Trophoblast cell (in vitro differentiated cells and primary cell): Measurements from ENCODE around the gene PIH1D2.
A peak's percentile ranks its signal among the peaks of the same experiment; 100 is the strongest.

ENCODE experiments used
- DNase-seq, 2 donors: peaks; one replicate each; pipeline ENCODE4 v3.0.0-alpha.2; 2016
- H2AFZ ChIP-seq: 2 replicates; pipeline ENCODE4 v1.6.1; 2013; ENCODE audit warnings: low read length, moderate library complexity, mild to moderate bottlenecking; ENCODE audit not compliant: insufficient read depth, poor library complexity
- H2AK5ac ChIP-seq: 2 replicates; pipeline ENCODE4 v1.6.1; 2013; ENCODE audit warnings: mild to moderate bottlenecking, low read length
- H2BK120ac ChIP-seq: 2 replicates; pipeline ENCODE4 v1.6.1; 2013; ENCODE audit warnings: low read length, mild to moderate bottlenecking, moderate library complexity; ENCODE audit not compliant: insufficient read depth, poor library complexity
- H2BK12ac ChIP-seq: 2 replicates; pipeline ENCODE4 v1.6.1; 2013; ENCODE audit warnings: mild to moderate bottlenecking, low read length, moderate library complexity
- H2BK5ac ChIP-seq: 2 replicates; pipeline ENCODE4 v1.6.1; 2013; ENCODE audit warnings: low read length, low read depth, moderate library complexity, mild to moderate bottlenecking; ENCODE audit not compliant: poor library complexity
- H3K14ac ChIP-seq: 2 replicates; pipeline ENCODE4 v1.6.1; 2013; ENCODE audit warnings: mild to moderate bottlenecking, low read length
- H3K18ac ChIP-seq: 2 replicates; pipeline ENCODE4 v1.6.1; 2013; ENCODE audit warnings: mild to moderate bottlenecking, low read length
- H3K23ac ChIP-seq: 2 replicates; pipeline ENCODE4 v1.6.1; 2013; ENCODE audit warnings: low read length
- H3K27ac ChIP-seq: 2 replicates; pipeline ENCODE4 v1.5.1; 2013; ENCODE audit warnings: low read depth, mild to moderate bottlenecking, inconsistent platforms, low read length, moderate library complexity
- H3K27me3 ChIP-seq: 2 replicates; pipeline ENCODE4 v1.6.1; 2013; ENCODE audit warnings: inconsistent platforms, mild to moderate bottlenecking, low read length, moderate library complexity; ENCODE audit not compliant: insufficient read depth
- H3K36me3 ChIP-seq, 2 experiments: 1 replicate in 1 of 2; 2 replicates in 1 of 2; pipeline ENCODE4 v1.6.1; 2013; ENCODE audit warnings: low read length in 2 of 2, mild to moderate bottlenecking in 2 of 2, moderate library complexity in 1 of 2; ENCODE audit not compliant: insufficient read depth in 2 of 2, control insufficient read depth in 1 of 2
- H3K4ac ChIP-seq: 2 replicates; pipeline ENCODE4 v1.6.1; 2013; ENCODE audit warnings: low read depth, mild to moderate bottlenecking, low read length, moderate library complexity
- H3K4me1 ChIP-seq, 2 experiments: 1 replicate in 1 of 2; 2 replicates in 1 of 2; pipeline ENCODE4 v1.6.1; 2013; ENCODE audit warnings: low read length in 2 of 2, mild to moderate bottlenecking in 2 of 2, moderate library complexity in 1 of 2; ENCODE audit not compliant: insufficient read depth in 2 of 2, control insufficient read depth in 1 of 2
- H3K4me2 ChIP-seq: 2 replicates; pipeline ENCODE4 v1.6.1; 2013; ENCODE audit warnings: inconsistent platforms, mild to moderate bottlenecking, low read length, moderate library complexity
- H3K4me3 ChIP-seq: 2 replicates; pipeline ENCODE4 v1.5.1; 2013; ENCODE audit warnings: mild to moderate bottlenecking, low read depth, low read length, inconsistent platforms
- H3K79me1 ChIP-seq: one replicate; pipeline ENCODE4 v1.6.1; 2013; ENCODE audit warnings: low read length
- H3K79me2 ChIP-seq: 2 replicates; pipeline ENCODE4 v1.6.1; 2013; ENCODE audit warnings: low read length, mild to moderate bottlenecking; ENCODE audit not compliant: control insufficient read depth, insufficient read depth, poor library complexity
- H3K9ac ChIP-seq: 2 replicates; pipeline ENCODE4 v1.6.1; 2013; ENCODE audit warnings: mild to moderate bottlenecking, low read length
- H3K9me3 ChIP-seq: 2 replicates; pipeline ENCODE4 v1.6.1; 2013; ENCODE audit warnings: low read depth, mild to moderate bottlenecking, control low read depth, inconsistent platforms, low read length; ENCODE audit not compliant: insufficient read depth
- H4K12ac ChIP-seq: 2 replicates; pipeline ENCODE4 v1.6.1; 2013; ENCODE audit warnings: low read depth, mild to moderate bottlenecking, low read length, moderate library complexity
- H4K8ac ChIP-seq: 2 replicates; pipeline ENCODE4 v1.6.1; 2013; ENCODE audit warnings: low read depth, mild to moderate bottlenecking, low read length, moderate library complexity
- H4K91ac ChIP-seq: one replicate; pipeline ENCODE4 v1.6.1; 2013; ENCODE audit warnings: low read depth, mild to moderate bottlenecking, low read length, moderate library complexity
- WGBS: extraction: QIAGEN DNeasy Blood & Tissue Kit; methylation state at CpG from one replicate; pipeline ENCODE4 v1.1.7; 2013; ENCODE audit warnings: missing lambda C conversion rate; ENCODE audit not compliant: insufficient read length, insufficient coverage; ENCODE audit errors: extremely low coverage; 5-methylcytosine and 5-hydroxymethylcytosine counted together

PIH1D2 gene

DNA sequence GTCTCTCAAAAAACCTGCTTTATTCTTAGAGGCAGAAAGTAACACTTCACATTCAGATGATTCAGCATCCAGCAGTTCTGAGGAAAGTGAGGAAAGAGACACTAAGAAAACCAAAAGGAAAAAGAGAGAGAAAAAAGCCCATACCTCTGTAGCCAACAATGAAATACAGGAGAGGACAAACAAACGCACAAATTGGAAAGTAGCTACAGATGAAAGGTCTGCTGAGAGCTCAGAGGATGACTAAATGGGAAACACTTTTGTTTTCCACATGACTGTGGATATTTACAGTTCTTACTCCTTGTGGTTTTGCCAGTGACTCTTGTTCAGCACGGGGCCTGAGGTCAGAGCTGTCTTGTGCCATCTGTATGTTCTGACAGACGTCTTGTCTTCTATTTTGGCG, 8.9 kb upstream of the PIH1D2 start:
- Histone ChIP-seq H3K4ac (no peak overlapping the region), H4K91ac (no peak overlapping the region), H2AFZ (no peak overlapping the region), H3K4me3 (no peak overlapping the region), H2AK5ac (no peak overlapping the region), H3K79me1 (peaks cover 6% of the 10 kb centered on the region), H3K27me3 (no peaks in the 10 kb centered on the region), H2BK5ac (no peak overlapping the region), H3K23ac (no peak overlapping the region), H4K8ac (no peak overlapping the region), H3K4me2 (no peak overlapping the region), H3K18ac (no peak overlapping the region), H3K27ac (no peak overlapping the region), H2BK12ac (no peak overlapping the region), H2BK120ac (no peak overlapping the region), H3K14ac (no peak overlapping the region), H3K36me3 (peaks cover 10 to 29% of the 10 kb centered on the region in 2 experiments), H3K79me2 (peaks cover 12% of the 10 kb centered on the region), H3K9me3 (no peaks in the 10 kb centered on the region), H4K12ac (no peak overlapping the region), H3K9ac (no peak overlapping the region), H3K4me1 (peaks cover 0 to 6% of the 10 kb centered on the region in 2 experiments)
- DNase-seq: peak in 1 of 2 donors; percentile 13
- no CpG with 5 or more reads among the region's 4 CpGs for WGBS

- no peak overlapping the region for H3K23ac ChIP-seq
- no peak overlapping the region for H3K27ac ChIP-seq
- H3K4me1 ChIP-seq: no peaks in the 10 kb centered on the region
- H3K4me2 ChIP-seq: no peak overlapping the region
- H2AFZ ChIP-seq: no peak overlapping the region
- H3K36me3 ChIP-seq: peaks cover 4 to 20% of the 10 kb centered on the region in 2 experiments
- no peak overlapping the region for H2AK5ac ChIP-seq
- no peak overlapping the region for H3K9ac ChIP-seq
- no peaks in the 10 kb centered on the region for H3K27me3 ChIP-seq
- no peak overlapping the region for H3K18ac ChIP-seq
- no peak overlapping the region for H3K14ac ChIP-seq
- no peak overlapping the region for H3K4me3 ChIP-seq
- no peak for DNase-seq
- H4K12ac ChIP-seq: no peak overlapping the region
- no peak overlapping the region for H4K8ac ChIP-seq
- no peaks in the 10 kb centered on the region for H3K79me2 ChIP-seq
- no peak overlapping the region for H4K91ac ChIP-seq
- whole genome bisulfite sequencing: no CpG with 5 or more reads among the region's 1 CpG
- no peak overlapping the region for H2BK12ac ChIP-seq
- H3K79me1 ChIP-seq: no peaks in the 10 kb centered on the region
- H3K4ac ChIP-seq: no peak overlapping the region
- H2BK120ac ChIP-seq: no peak overlapping the region
- H3K9me3 ChIP-seq: no peaks in the 10 kb centered on the region
- H2BK5ac ChIP-seq: no peak overlapping the region
Observed at GRCh38 chr11:112062923-112063322, 10.9 kb downstream of the PIH1D2 start.

DNA sequence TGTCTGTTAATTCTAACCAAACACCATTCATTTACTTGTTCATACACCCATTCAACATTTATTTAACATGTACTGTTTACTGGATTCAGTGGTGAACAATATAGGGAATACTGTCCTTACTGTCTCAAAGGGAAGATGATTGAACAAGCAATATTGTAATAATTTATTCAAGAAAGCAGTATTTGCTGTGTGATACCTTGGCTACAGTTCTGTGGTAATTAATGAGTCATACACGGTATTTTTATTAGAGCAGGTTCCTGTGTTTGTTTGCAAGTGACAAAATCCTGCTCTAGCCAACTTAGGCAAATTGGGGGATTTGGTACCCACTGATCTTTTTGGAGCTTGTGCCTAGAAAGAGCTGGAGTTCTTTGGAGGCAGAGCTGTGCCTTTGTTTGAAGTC, 15.7 kb downstream of the PIH1D2 start:
- H3K4me2 ChIP-seq: no peak overlapping the region
- H3K9me3 ChIP-seq: no peaks in the 10 kb centered on the region
- H3K27me3 ChIP-seq: no peaks in the 10 kb centered on the region
- no peak overlapping the region for H2AFZ ChIP-seq
- H3K27ac ChIP-seq: no peak overlapping the region
- no peak overlapping the region for H4K91ac ChIP-seq
- H3K79me2 ChIP-seq: no peaks in the 10 kb centered on the region
- no peak overlapping the region for H2BK5ac ChIP-seq
- no peak overlapping the region for H2BK12ac ChIP-seq
- no peak overlapping the region for H2AK5ac ChIP-seq
- peaks cover 11 to 20% of the 10 kb centered on the region in 2 experiments for H3K36me3 ChIP-seq
- WGBS: no CpG with 5 or more reads among the region's 1 CpG
- H4K12ac ChIP-seq: no peak overlapping the region
- no peak overlapping the region for H3K9ac ChIP-seq
- no peak for DNase-seq
- no peak overlapping the region for H4K8ac ChIP-seq
- no peaks in the 10 kb centered on the region for H3K79me1 ChIP-seq
- no peak overlapping the region for H3K23ac ChIP-seq
- no peak overlapping the region for H3K4me3 ChIP-seq
- H3K18ac ChIP-seq: no peak overlapping the region
- no peak overlapping the region for H2BK120ac ChIP-seq
- no peaks in the 10 kb centered on the region for H3K4me1 ChIP-seq
- H3K14ac ChIP-seq: no peak overlapping the region
- no peak overlapping the region for H3K4ac ChIP-seq

DNA sequence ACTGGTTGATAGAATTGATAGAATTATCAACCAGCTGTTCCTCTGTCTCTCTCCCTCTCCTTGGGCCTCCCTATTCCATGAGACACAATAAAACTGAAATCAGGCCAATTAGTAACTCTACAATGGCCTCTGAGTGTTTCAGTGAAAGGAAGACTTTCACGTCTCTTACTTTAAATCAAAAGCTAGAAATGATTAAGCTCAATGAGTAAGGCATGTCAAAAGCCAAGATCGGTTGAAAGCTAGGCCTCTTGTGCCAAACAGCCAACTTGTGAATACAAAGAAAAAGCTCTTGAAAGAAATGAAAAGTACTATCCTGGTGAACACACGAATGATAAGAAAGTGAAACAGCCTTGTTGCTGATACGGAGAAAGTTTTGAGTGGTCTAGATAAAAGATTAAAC, 16.6 kb downstream of the PIH1D2 start:
- Histone ChIP-seq H4K91ac (no peak overlapping the region), H3K4me3 (no peak overlapping the region), H3K9me3 (no peaks in the 10 kb centered on the region), H3K4me2 (no peak overlapping the region), H3K27ac (no peak overlapping the region), H3K79me1 (no peaks in the 10 kb centered on the region), H2AFZ (no peak overlapping the region), H3K4ac (no peak overlapping the region), H2BK12ac (no peak overlapping the region), H3K27me3 (no peaks in the 10 kb centered on the region), H3K4me1 (no peaks in the 10 kb centered on the region), H3K23ac (no peak overlapping the region), H3K9ac (no peak overlapping the region), H2BK120ac (no peak overlapping the region), H2BK5ac (no peak overlapping the region), H4K8ac (no peak overlapping the region), H3K79me2 (no peaks in the 10 kb centered on the region), H3K36me3 (peaks cover 13 to 24% of the 10 kb centered on the region in 2 experiments), H2AK5ac (no peak overlapping the region), H3K18ac (no peak overlapping the region), H4K12ac (no peak overlapping the region), H3K14ac (no peak overlapping the region)
- DNase-seq: no peak
- no CpG with 5 or more reads among the region's 4 CpGs for WGBS
